Thyroid gland (tissue), 4 donors: ENCODE results near the gene UTS2. TPM values are rescaled to one million over a fixed set of nuclear protein-coding genes. Genes with fewer than 3 reads are reported as not detected.

Experiments used
- DNase-seq, 2 donors: peaks; one replicate each; pipeline ENCODE4 v3.0.0-alpha.2; 2019
- H3K27ac ChIP-seq, 3 donors: fragments of 200-600 bp; sonication (generic); 1 replicate in 2 of 3; 2 replicates in 1 of 3; pipeline ENCODE4 v1.5.1; 2016 to 2019; ENCODE audit warnings: mild to moderate bottlenecking in 1 of 3, moderate library complexity in 1 of 3
- H3K27me3 ChIP-seq: fragments of 200-600 bp; sonication (generic); one replicate; pipeline ENCODE4 v1.5.1; 2019
- H3K36me3 ChIP-seq, 2 donors: fragments of 200-600 bp; sonication (generic); one replicate each; pipeline ENCODE4 v1.5.1; 2016 to 2019
- H3K4me1 ChIP-seq, 2 donors: fragments of 200-600 bp; sonication (generic); one replicate each; pipeline ENCODE4 v1.5.1; 2017 to 2019
- H3K4me3 ChIP-seq, 3 donors: fragments of 200-600 bp; sonication (generic); replicated peaks in 1 of 3; 1 replicate in 2 of 3; 2 replicates in 1 of 3; pipeline ENCODE4 v1.5.1; 2016; ENCODE audit warnings: mild to moderate bottlenecking in 1 of 3
- H3K9me3 ChIP-seq: fragments of 200-600 bp; sonication (generic); one replicate; pipeline ENCODE4 v1.5.1; 2017
- POLR2A ChIP-seq, 2 donors: fragments of 450-650 bp; IDR thresholded peaks; one replicate each; pipeline ENCODE4 v1.6.1; 2017; ENCODE audit warnings: antibody characterized with exemption in 2 of 2, mild to moderate bottlenecking in 2 of 2, moderate library complexity in 1 of 2
- WGBS, 2 donors: methylation state at CpG; one replicate each; pipeline ENCODE4 v1.1.5; 2017; 5-methylcytosine and 5-hydroxymethylcytosine counted together
- intact Hi-C: fragments of 100-400 bp; cut with DNase I; formaldehyde crosslinking; loops from one replicate; pipeline ENCODE4 v1.15.1; 2023
- total RNA-seq, 4 donors: library from RNA; depleted of rRNA; stranded (reverse); fragments of >200 nt; gene quantifications; one replicate each; pipeline ENCODE4 v1.2.3, GENCODE V29; 2016
- TF ChIP-seq, protein P1 (sequence below), 6 experiments: fragments of 200-600 bp in 3 of 6; fragments of 450-650 bp in 3 of 6; sonication (generic) in 3 of 6; IDR thresholded peaks; one replicate each; pipeline ENCODE4 v1.5.1; 2016 to 2019; ENCODE audit warnings: antibody characterized with exemption in 6 of 6, mild to moderate bottlenecking in 2 of 6, inconsistent platforms in 1 of 6, moderate library complexity in 1 of 6

UTS2 gene
- total RNA-seq, 4 donors from 2014 or later = not detected

DNA sequence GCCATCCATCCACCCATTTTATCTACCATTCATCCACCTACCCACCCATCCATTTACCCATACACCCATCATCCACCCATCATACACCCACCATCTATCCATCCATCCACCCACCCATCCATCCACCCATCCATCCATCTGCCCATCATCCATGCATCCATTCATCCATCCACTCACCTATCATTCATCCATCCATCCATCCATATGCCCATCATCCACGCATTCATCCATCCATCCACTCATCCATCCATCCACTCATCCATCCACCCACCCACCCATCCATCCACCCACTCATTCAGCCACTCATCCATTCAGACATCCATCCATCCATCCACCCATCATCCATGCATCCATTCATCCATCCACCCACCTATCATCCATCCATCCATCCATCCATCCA, 31.9 kb upstream of the UTS2 start:
- intact Hi-C loops = no loop called here
- no peak for TF ChIP-seq POLR2A (IDR thresholded peaks at IDR 0.05)
- TF ChIP-seq, protein P1, sequence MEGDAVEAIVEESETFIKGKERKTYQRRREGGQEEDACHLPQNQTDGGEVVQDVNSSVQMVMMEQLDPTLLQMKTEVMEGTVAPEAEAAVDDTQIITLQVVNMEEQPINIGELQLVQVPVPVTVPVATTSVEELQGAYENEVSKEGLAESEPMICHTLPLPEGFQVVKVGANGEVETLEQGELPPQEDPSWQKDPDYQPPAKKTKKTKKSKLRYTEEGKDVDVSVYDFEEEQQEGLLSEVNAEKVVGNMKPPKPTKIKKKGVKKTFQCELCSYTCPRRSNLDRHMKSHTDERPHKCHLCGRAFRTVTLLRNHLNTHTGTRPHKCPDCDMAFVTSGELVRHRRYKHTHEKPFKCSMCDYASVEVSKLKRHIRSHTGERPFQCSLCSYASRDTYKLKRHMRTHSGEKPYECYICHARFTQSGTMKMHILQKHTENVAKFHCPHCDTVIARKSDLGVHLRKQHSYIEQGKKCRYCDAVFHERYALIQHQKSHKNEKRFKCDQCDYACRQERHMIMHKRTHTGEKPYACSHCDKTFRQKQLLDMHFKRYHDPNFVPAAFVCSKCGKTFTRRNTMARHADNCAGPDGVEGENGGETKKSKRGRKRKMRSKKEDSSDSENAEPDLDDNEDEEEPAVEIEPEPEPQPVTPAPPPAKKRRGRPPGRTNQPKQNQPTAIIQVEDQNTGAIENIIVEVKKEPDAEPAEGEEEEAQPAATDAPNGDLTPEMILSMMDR (IDR thresholded peaks at IDR 0.05) = no peak
- no peaks in the 10 kb centered on the region for H3K4me1 ChIP-seq
- H3K27ac ChIP-seq = no peak overlapping the region
- H3K4me3 ChIP-seq = no peak overlapping the region
- H3K27me3 ChIP-seq = no peaks in the 10 kb centered on the region
- 49 to 98% methylated on average over 1 of the region's 1 CpG for WGBS, 2 donors
- no peak for DNase-seq
- no peaks in the 10 kb centered on the region for H3K9me3 ChIP-seq
- no peaks in the 10 kb centered on the region for H3K36me3 ChIP-seq

DNA sequence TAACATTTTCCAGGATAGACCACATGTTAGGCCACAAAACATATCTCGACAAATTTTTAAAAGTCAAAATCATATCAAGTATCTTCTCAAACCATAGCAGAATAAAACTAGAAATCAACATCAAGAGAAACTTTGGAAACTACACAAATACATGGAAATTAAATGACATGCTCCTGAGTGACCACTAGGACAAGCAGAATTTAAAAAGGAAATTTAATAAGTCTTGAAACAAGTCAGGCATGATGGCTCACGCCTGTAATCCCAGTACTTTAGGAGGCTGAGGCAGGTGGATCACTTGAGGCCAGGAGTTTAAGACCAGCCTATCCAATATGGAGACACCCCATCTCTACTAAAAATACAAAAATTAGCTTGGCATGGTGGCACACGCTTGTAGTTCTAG, 26.4 kb upstream of the UTS2 start:
- 89 to 91% methylated on average over 3 of the region's 3 CpGs for WGBS, 2 donors
- no peak for DNase-seq
- Histone ChIP-seq H3K36me3 (no peaks in the 10 kb centered on the region), H3K4me3 (no peak overlapping the region), H3K9me3 (no peaks in the 10 kb centered on the region), H3K4me1 (no peaks in the 10 kb centered on the region), H3K27ac (no peak overlapping the region), H3K27me3 (no peaks in the 10 kb centered on the region)
- TF ChIP-seq POLR2A (IDR thresholded peaks at IDR 0.05) = no peak
- intact Hi-C loops = no loop called here

DNA sequence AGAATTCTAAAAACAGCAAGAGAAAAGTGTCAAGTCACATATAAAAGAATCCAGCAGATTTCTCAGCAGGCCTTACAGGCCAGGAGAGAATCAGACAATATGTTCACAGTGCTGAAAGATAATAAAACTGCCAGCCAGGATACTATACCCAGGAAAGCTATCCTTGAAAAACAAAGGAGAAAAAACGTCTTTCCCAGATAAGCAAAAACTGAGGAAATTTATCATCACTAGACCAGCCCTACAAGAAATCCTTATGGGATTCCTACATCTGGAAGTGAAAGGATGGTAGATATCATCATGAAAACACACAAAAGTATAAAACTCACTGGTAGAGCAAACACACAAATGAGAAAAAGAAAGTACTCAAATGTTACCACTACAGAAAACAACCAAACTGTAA, 25.2 kb upstream of the UTS2 start:
- no peak for TF ChIP-seq POLR2A (IDR thresholded peaks at IDR 0.05)
- TF ChIP-seq, protein P1 (IDR thresholded peaks at IDR 0.05) = no peak
- H3K36me3 ChIP-seq = no peaks in the 10 kb centered on the region
- no peaks in the 10 kb centered on the region for H3K4me1 ChIP-seq
- 68 to 70% methylated on average over 1 of the region's 1 CpG for WGBS, 2 donors
- no peak overlapping the region for H3K4me3 ChIP-seq
- no peak for DNase-seq
- no peaks in the 10 kb centered on the region for H3K27me3 ChIP-seq
- H3K27ac ChIP-seq = no peak overlapping the region
- H3K9me3 ChIP-seq = no peaks in the 10 kb centered on the region
- intact Hi-C loops = no loop called here

DNA sequence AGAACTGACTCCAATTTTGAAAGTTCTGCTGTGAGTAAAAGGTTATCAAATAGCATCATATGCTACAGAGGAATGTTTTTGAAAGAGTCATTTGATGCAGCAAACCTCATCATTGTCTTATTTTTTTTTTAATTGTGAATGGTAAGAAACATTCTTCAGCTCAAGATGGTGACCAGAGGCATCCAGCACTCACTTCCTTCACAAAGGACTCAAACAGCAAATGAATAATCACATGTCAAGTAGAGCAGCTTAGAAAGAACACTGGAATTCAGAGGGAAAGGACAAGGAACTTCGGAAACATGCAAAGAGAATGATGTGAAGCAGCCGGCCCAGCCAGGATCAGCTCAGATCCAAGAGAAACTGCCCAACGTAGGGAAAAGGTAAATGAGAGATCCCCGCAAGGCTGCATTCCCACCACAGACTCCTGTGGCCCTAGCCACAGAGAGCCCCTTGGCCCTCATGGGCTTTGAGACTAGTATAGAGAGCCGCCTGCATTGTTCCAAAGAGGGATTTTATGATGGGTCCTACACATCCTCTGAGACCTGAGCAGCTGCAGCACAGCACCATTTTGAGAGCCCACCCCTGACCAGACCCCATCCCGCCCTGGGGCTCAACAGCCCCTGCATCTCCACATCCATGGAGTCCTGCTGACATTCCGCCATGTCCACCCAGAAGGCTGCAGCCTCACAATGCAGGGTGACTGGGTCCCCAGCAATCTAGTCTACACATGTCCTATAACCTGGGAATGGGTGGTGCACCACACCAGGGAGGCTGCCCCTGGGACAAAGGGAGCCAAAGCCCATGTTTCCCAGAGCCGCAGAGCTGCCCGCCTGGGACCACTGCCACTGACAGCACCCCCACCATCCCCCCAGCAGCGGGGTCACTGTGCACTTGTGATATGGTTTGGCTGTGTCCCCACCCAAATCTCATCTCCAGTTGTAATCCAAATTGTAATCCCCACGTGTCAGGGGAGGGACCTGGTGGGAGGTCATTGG, 21.2 kb upstream of the UTS2 start:
- 78 to 84% methylated on average over 7 to 11 of the region's 11 CpGs for WGBS, 2 donors
- no peaks in the 10 kb centered on the region for H3K36me3 ChIP-seq
- TF ChIP-seq POLR2A (IDR thresholded peaks at IDR 0.05) = no peak
- TF ChIP-seq, protein P1 (IDR thresholded peaks at IDR 0.05) = no peak
- H3K27me3 ChIP-seq = no peaks in the 10 kb centered on the region
- no peaks in the 10 kb centered on the region for H3K9me3 ChIP-seq
- no peak overlapping the region for H3K4me3 ChIP-seq
- no peak for DNase-seq
- no peaks in the 10 kb centered on the region for H3K4me1 ChIP-seq
- H3K27ac ChIP-seq = no peak overlapping the region
- intact Hi-C loops = no loop called here

DNA sequence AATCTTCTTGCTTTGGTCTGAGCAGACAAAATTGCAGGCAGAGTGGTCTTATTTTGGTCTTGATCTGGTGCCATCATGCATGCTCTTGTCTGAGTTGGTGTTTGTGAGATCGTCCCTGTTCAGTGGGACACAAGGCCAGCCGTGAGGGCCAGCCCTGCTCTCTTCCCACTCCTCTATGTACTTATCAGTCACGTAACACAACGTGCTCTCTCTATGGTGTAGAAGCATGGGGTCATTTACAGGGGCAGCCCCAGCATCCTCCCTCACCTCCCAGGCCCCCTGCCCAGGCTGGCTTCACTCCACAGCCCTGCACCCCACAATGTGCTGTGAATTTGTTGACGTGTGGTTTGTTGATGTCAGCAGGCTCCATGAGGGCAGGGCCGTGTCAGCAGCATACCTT, 18.3 kb upstream of the UTS2 start:
- WGBS, 2 donors = 74 to 81% methylated on average over 6 of the region's 6 CpGs
- TF ChIP-seq, protein P1 (IDR thresholded peaks at IDR 0.05) = no peak
- TF ChIP-seq POLR2A (IDR thresholded peaks at IDR 0.05) = no peak

More for the DNA sequence above, 18.3 kb upstream of the UTS2 start:
- H3K4me1 ChIP-seq = no peaks in the 10 kb centered on the region
- no peak overlapping the region for H3K27ac ChIP-seq
- no peaks in the 10 kb centered on the region for H3K9me3 ChIP-seq
- DNase-seq = no peak
- H3K36me3 ChIP-seq = no peaks in the 10 kb centered on the region
- H3K4me3 ChIP-seq = no peak overlapping the region
- no peaks in the 10 kb centered on the region for H3K27me3 ChIP-seq
- intact Hi-C loops = no loop called here
